RWPE2 (cell line): ENCODE results near the gene AHDC1.

Experiments used
- ATAC-seq: fragments of 200-7000 bp; cut with Tn5 transposase; 3 replicates; pipeline ENCODE4 v1.9.1; 2021; ENCODE audit warnings: low read depth
- DNase-seq: peaks from one replicate; pipeline ENCODE4 v3.0.0-alpha.2; 2020; ENCODE audit warnings: low spot score
- H3K27ac ChIP-seq: fragments of 450-650 bp; 2 replicates; pipeline ENCODE4 v1.5.1; 2017; ENCODE audit warnings: mild to moderate bottlenecking; ENCODE audit not compliant: poor library complexity, severe bottlenecking
- H3K27me3 ChIP-seq: fragments of 250-450 bp; sonication (Bioruptor Pico); 2 replicates; pipeline ENCODE4 v1.5.1; 2021; ENCODE audit warnings: mild to moderate bottlenecking, moderate library complexity; ENCODE audit not compliant: insufficient read depth, poor library complexity, severe bottlenecking
- H3K36me3 ChIP-seq: fragments of 250-450 bp; sonication (Bioruptor Pico); 2 replicates; pipeline ENCODE4 v1.5.1; 2020; ENCODE audit warnings: low read depth, mild to moderate bottlenecking, moderate library complexity
- H3K4me1 ChIP-seq: fragments of 250-450 bp; sonication (Bioruptor Pico); 2 replicates; pipeline ENCODE4 v1.5.1; 2021; ENCODE audit warnings: mild to moderate bottlenecking, moderate library complexity; ENCODE audit not compliant: insufficient read depth, poor library complexity, severe bottlenecking
- H3K4me3 ChIP-seq: fragments of 250-450 bp; sonication (Bioruptor Pico); 2 replicates; pipeline ENCODE4 v1.5.1; 2021; ENCODE audit warnings: mild to moderate bottlenecking, moderate library complexity; ENCODE audit not compliant: severe bottlenecking
- H3K9me3 ChIP-seq: fragments of 250-450 bp; sonication (Bioruptor Pico); 2 replicates; pipeline ENCODE4 v1.5.1; 2021; ENCODE audit warnings: mild to moderate bottlenecking, moderate library complexity; ENCODE audit not compliant: severe bottlenecking
- CTCF ChIP-seq: fragments of 450-650 bp; IDR thresholded peaks from one replicate; pipeline ENCODE4 v1.5.1; 2017; ENCODE audit warnings: mild to moderate bottlenecking, moderate library complexity; ENCODE audit not compliant: poor library complexity, severe bottlenecking

Gene AHDC1

GRCh38 chr1:27525296-27526272 is 78.4 kb downstream of the AHDC1 start:
- H3K27ac ChIP-seq: peak overlapping the region; percentile 77
- no peaks in the 10 kb centered on the region for H3K27me3 ChIP-seq
- ATAC-seq: peak; percentile 6; the same call in 2 of the 3 replicates
- H3K4me3 ChIP-seq: no peak overlapping the region
- peaks cover 49% of the 10 kb centered on the region for H3K4me1 ChIP-seq
- H3K36me3 ChIP-seq: no peaks in the 10 kb centered on the region
- DNase-seq: no peak
- H3K9me3 ChIP-seq: no peaks in the 10 kb centered on the region
- TF ChIP-seq CTCF: no peak

GRCh38 chr1:27523337-27524020 is 80.5 kb downstream of the AHDC1 start:
- Histone ChIP-seq H3K4me1 (peaks cover 45% of the 10 kb centered on the region), H3K27me3 (no peaks in the 10 kb centered on the region), H3K9me3 (no peaks in the 10 kb centered on the region), H3K27ac (peak overlapping the region; percentile 77), H3K4me3 (no peak overlapping the region), H3K36me3 (no peaks in the 10 kb centered on the region)
- peak; percentile 3 for TF ChIP-seq CTCF
- no peak for ATAC-seq
- no peak for DNase-seq

- peaks cover 48% of the 10 kb centered on the region for H3K4me1 ChIP-seq
- peak; percentile 30 for TF ChIP-seq CTCF
- DNase-seq (peak; percentile 83), ATAC-seq (peak; percentile 60)
- peak overlapping the region; percentile 77 for H3K27ac ChIP-seq
- no peaks in the 10 kb centered on the region for H3K27me3 ChIP-seq
- H3K36me3 ChIP-seq: no peaks in the 10 kb centered on the region
- H3K4me3 ChIP-seq: no peak overlapping the region
- no peaks in the 10 kb centered on the region for H3K9me3 ChIP-seq
Measured at GRCh38 chr1:27522432-27523336, 81.3 kb downstream of the AHDC1 start.

- ATAC-seq (no peak), DNase-seq (no peak)
- no peaks in the 10 kb centered on the region for H3K9me3 ChIP-seq
- peaks cover 48% of the 10 kb centered on the region for H3K4me1 ChIP-seq
- no peaks in the 10 kb centered on the region for H3K27me3 ChIP-seq
- H3K36me3 ChIP-seq: no peaks in the 10 kb centered on the region
- peak overlapping the region; percentile 77 for H3K27ac ChIP-seq
- TF ChIP-seq CTCF: no peak
- H3K4me3 ChIP-seq: no peak overlapping the region
Measured at GRCh38 chr1:27521861-27522431, 82.0 kb downstream of the AHDC1 start.
